ENCODE data around the gene GNPNAT1.
"Not testable (repeated sequence)": the region's sequence is repeated elsewhere in the genome, so short reads cannot be mapped to it uniquely, and the experiment has no call there.

GNPNAT1 gene

GRCh38 chr14:52729585-52729924 is 61.9 kb downstream of the GNPNAT1 start:
- DNase-seq (ENCODE audit: low read depth in 2 of 2), result no peak

GRCh38 chr14:52729035-52729434 is 62.4 kb downstream of the GNPNAT1 start:
- not testable (repeated sequence) for DNase-seq (ENCODE audit: low read depth in 2 of 2)

- not testable (repeated sequence) for DNase-seq (ENCODE audit: low read depth in 2 of 2)
These were observed 63.9 kb downstream of the GNPNAT1 start for GRCh38 chr14:52727509-52727908.
